WTC11 (cell line): ENCODE data around the gene CD3G. TPM values are rescaled to one million over a fixed set of nuclear protein-coding genes. Genes with fewer than 3 reads are reported as not detected.

Source experiments
- AR ChIP-seq: fragments of 250-450 bp; sonication (Bioruptor Pico); IDR thresholded peaks from 2 replicates; pipeline ENCODE4 v1.9.0; 2021; ENCODE audit warnings: mild to moderate bottlenecking
- ATF1 ChIP-seq: sonication (generic); formaldehyde crosslinking; IDR thresholded peaks from 2 replicates; pipeline ENCODE4 v1.8.1; 2023; ENCODE audit warnings: mild to moderate bottlenecking, moderate library complexity, missing genetic modification reagents
- ATF2 ChIP-seq: sonication (generic); formaldehyde crosslinking; IDR thresholded peaks from 2 replicates; pipeline ENCODE4 v1.8.1; 2022; ENCODE audit warnings: low read depth, missing genetic modification reagents, borderline replicate concordance
- CREB1 ChIP-seq: sonication (generic); formaldehyde crosslinking; IDR thresholded peaks from 2 replicates; pipeline ENCODE4 v1.8.0; 2023; ENCODE audit warnings: mild to moderate bottlenecking, missing genetic modification reagents
- E2F4 ChIP-seq: sonication (generic); formaldehyde crosslinking; IDR thresholded peaks from 2 replicates; pipeline ENCODE4 v1.8.1; 2022; ENCODE audit warnings: low read depth, mild to moderate bottlenecking, moderate library complexity, missing genetic modification reagents, borderline replicate concordance
- EMX1 ChIP-seq: fragments of 250-450 bp; sonication (Bioruptor Pico); IDR thresholded peaks from 2 replicates; pipeline ENCODE4 v1.8.0; 2021; ENCODE audit warnings: mild to moderate bottlenecking
- FOXP1 ChIP-seq: sonication (generic); formaldehyde crosslinking; IDR thresholded peaks from 2 replicates; pipeline ENCODE4 v1.8.0; 2022; ENCODE audit warnings: missing genetic modification reagents, mild to moderate bottlenecking, moderate library complexity, borderline replicate concordance
- SMAD3 ChIP-seq: sonication (generic); formaldehyde crosslinking; IDR thresholded peaks from 2 replicates; pipeline ENCODE4 v1.8.0; 2022; ENCODE audit warnings: missing genetic modification reagents, mild to moderate bottlenecking, borderline replicate concordance
- STAT6 ChIP-seq: sonication (generic); formaldehyde crosslinking; conservative IDR thresholded peaks from 2 replicates; pipeline ENCODE4 v1.8.1; 2023; ENCODE audit warnings: mild to moderate bottlenecking, low read depth, missing genetic modification reagents, moderate library complexity
- TP53 ChIP-seq: sonication (generic); formaldehyde crosslinking; IDR thresholded peaks from 2 replicates; pipeline ENCODE4 v1.8.1; 2023; ENCODE audit warnings: mild to moderate bottlenecking, missing genetic modification reagents
- ZBTB21 ChIP-seq: sonication (generic); formaldehyde crosslinking; IDR thresholded peaks from 2 replicates; pipeline ENCODE4 v1.8.1; 2023; ENCODE audit warnings: mild to moderate bottlenecking, missing genetic modification reagents, borderline replicate concordance
- ZNF121 ChIP-seq: sonication (generic); formaldehyde crosslinking; IDR thresholded peaks from 2 replicates; pipeline ENCODE4 v1.8.0; 2023; ENCODE audit warnings: missing genetic modification reagents
- ZSCAN18 ChIP-seq: fragments of 250-450 bp; sonication (Bioruptor Pico); IDR thresholded peaks from 2 replicates; pipeline ENCODE4 v2.1.2; 2022; ENCODE audit warnings: mild to moderate bottlenecking, moderate library complexity
- total RNA-seq: library from RNA; stranded (reverse); gene quantifications from 3 replicates; pipeline ENCODE4 v1.2.3, GENCODE V29; 2021
- TF ChIP-seq, protein P1 (sequence below): sonication (generic); formaldehyde crosslinking; IDR thresholded peaks from 2 replicates; pipeline ENCODE4 v1.8.0; 2022; ENCODE audit warnings: mild to moderate bottlenecking, missing genetic modification reagents
- TF ChIP-seq, protein P2 (sequence below): sonication (generic); formaldehyde crosslinking; IDR thresholded peaks from 2 replicates; pipeline ENCODE4 v1.8.0; 2022; ENCODE audit warnings: missing genetic modification reagents

The CD3G gene
- total RNA-seq, 1 experiment from 2014 or later = 0.20 TPM

- TF ChIP-seq ZSCAN18 (CRISPR knock-in tag) (no peak), STAT6 (no peak), ATF1 (CRISPR knock-in tag) (no peak), TP53 (CRISPR knock-in tag) (no peak), AR (CRISPR knock-in tag) (no peak), ZBTB21 (CRISPR knock-in tag) (no peak), CREB1 (CRISPR knock-in tag) (no peak), ZNF121 (CRISPR knock-in tag) (no peak), E2F4 (CRISPR knock-in tag) (no peak), EMX1 (no peak), ATF2 (CRISPR knock-in tag) (no peak), SMAD3 (no peak), FOXP1 (CRISPR knock-in tag) (no peak)
- TF ChIP-seq, protein P1, sequence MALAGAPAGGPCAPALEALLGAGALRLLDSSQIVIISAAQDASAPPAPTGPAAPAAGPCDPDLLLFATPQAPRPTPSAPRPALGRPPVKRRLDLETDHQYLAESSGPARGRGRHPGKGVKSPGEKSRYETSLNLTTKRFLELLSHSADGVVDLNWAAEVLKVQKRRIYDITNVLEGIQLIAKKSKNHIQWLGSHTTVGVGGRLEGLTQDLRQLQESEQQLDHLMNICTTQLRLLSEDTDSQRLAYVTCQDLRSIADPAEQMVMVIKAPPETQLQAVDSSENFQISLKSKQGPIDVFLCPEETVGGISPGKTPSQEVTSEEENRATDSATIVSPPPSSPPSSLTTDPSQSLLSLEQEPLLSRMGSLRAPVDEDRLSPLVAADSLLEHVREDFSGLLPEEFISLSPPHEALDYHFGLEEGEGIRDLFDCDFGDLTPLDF (CRISPR knock-in tag) = no peak
- TF ChIP-seq, protein P2, sequence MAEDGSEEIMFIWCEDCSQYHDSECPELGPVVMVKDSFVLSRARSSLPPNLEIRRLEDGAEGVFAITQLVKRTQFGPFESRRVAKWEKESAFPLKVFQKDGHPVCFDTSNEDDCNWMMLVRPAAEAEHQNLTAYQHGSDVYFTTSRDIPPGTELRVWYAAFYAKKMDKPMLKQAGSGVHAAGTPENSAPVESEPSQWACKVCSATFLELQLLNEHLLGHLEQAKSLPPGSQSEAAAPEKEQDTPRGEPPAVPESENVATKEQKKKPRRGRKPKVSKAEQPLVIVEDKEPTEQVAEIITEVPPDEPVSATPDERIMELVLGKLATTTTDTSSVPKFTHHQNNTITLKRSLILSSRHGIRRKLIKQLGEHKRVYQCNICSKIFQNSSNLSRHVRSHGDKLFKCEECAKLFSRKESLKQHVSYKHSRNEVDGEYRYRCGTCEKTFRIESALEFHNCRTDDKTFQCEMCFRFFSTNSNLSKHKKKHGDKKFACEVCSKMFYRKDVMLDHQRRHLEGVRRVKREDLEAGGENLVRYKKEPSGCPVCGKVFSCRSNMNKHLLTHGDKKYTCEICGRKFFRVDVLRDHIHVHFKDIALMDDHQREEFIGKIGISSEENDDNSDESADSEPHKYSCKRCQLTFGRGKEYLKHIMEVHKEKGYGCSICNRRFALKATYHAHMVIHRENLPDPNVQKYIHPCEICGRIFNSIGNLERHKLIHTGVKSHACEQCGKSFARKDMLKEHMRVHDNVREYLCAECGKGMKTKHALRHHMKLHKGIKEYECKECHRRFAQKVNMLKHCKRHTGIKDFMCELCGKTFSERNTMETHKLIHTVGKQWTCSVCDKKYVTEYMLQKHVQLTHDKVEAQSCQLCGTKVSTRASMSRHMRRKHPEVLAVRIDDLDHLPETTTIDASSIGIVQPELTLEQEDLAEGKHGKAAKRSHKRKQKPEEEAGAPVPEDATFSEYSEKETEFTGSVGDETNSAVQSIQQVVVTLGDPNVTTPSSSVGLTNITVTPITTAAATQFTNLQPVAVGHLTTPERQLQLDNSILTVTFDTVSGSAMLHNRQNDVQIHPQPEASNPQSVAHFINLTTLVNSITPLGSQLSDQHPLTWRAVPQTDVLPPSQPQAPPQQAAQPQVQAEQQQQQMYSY = no peak
Measured at GRCh38 chr11:118364956-118365615, 20.9 kb downstream of the CD3G start (continued).
